ENCODE data around the gene STRIP2. TPM values are rescaled to one million over a fixed set of nuclear protein-coding genes. Genes with fewer than 3 reads are reported as not detected.

STRIP2 gene
- total RNA-seq, 1 experiment from 2014 or later = 6.5 TPM

DNA sequence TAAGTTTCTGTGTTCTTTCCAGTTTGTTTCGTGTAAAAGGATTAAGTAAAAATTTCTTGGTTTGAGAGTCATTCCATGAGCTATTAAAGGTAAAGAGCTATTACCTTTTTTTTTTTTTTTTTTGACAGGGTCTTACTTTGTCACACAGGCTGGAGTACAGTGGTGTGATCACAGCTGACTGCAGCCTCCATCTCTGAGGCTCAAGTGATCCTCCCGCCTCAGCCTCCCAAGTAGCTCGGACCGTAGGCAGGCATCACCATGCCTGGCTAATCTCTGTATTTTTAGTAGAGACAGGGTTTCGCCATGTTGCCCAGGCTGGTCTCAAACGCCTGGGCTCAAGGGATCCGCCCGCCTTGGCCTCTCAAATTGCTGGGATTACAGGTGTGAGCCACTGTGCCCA is 69.5 kb downstream of the STRIP2 start:
- TF ChIP-seq NR2C2 (CRISPR knock-in tag; IDR thresholded peaks at IDR 0.05) (no peak), TEAD4 (CRISPR knock-in tag; IDR thresholded peaks at IDR 0.05) (no peak), PREB (CRISPR knock-in tag; IDR thresholded peaks at IDR 0.05; ENCODE audit: borderline replicate concordance) (no peak), NFE2L1 (CRISPR knock-in tag; IDR thresholded peaks at IDR 0.05) (no peak), ZBTB43 (CRISPR knock-in tag; IDR thresholded peaks at IDR 0.05) (no peak)
- TF ChIP-seq, protein P1, sequence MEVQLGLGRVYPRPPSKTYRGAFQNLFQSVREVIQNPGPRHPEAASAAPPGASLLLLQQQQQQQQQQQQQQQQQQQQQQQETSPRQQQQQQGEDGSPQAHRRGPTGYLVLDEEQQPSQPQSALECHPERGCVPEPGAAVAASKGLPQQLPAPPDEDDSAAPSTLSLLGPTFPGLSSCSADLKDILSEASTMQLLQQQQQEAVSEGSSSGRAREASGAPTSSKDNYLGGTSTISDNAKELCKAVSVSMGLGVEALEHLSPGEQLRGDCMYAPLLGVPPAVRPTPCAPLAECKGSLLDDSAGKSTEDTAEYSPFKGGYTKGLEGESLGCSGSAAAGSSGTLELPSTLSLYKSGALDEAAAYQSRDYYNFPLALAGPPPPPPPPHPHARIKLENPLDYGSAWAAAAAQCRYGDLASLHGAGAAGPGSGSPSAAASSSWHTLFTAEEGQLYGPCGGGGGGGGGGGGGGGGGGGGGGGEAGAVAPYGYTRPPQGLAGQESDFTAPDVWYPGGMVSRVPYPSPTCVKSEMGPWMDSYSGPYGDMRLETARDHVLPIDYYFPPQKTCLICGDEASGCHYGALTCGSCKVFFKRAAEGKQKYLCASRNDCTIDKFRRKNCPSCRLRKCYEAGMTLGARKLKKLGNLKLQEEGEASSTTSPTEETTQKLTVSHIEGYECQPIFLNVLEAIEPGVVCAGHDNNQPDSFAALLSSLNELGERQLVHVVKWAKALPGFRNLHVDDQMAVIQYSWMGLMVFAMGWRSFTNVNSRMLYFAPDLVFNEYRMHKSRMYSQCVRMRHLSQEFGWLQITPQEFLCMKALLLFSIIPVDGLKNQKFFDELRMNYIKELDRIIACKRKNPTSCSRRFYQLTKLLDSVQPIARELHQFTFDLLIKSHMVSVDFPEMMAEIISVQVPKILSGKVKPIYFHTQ (CRISPR knock-in tag; IDR thresholded peaks at IDR 0.05) = no peak
- no peak for DNase-seq (ENCODE audit: low spot score)
- Mint-ChIP-seq H3K36me3 (no peaks in the 10 kb centered on the region), H3K4me1 (peaks cover 5% of the 10 kb centered on the region), H3K27ac (no peak overlapping the region), H3K4me3 (peak overlapping the region; percentile 75), H3K27me3 (ENCODE audit: low read depth) (peaks cover 48% of the 10 kb centered on the region), H3K9me3 (no peaks in the 10 kb centered on the region)
- POLR2A ChIA-PET = interaction anchor here (0.7 kb wide), 1 partner anchor 333 kb away, joined by 7 read pairs; no protein-coding TSS in a partner anchor
- ATAC-seq = no peak
- CTCF ChIA-PET = interaction anchor here (0.6 to 1.4 kb wide), 7 partner anchors 10 to 326 kb away, joined by 3 to 6 read pairs (median 3); no protein-coding TSS in a partner anchor

DNA sequence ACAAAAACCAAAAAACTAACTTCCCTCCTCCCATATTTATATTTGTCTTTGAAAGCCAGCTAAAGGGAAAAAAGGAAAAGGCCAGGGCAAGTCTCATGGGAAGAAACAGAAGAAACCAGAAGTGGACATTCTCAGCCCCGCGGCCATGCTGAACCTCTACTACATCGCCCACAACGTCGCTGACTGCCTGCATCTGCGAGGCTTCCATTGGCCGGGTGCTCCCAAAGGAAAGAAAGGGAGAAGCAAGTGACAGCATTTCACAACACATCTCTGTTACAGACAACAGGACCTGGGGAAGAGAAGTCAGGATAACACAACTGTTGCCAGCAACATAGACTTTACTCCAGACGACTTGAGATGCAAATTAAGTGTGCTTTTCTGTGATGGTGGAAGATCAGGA is 78.0 kb downstream of the STRIP2 start:
- Mint-ChIP-seq H3K4me3 (no peak overlapping the region), H3K9me3 (no peaks in the 10 kb centered on the region), H3K27me3 (ENCODE audit: low read depth) (no peaks in the 10 kb centered on the region), H3K4me1 (peaks cover 20% of the 10 kb centered on the region), H3K27ac (no peak overlapping the region), H3K36me3 (no peaks in the 10 kb centered on the region)
- ChIA-PET POLR2A (no interaction called here), CTCF (no interaction called here)
- ATAC-seq (no peak), DNase-seq (ENCODE audit: low spot score) (no peak)
- no peak for TF ChIP-seq ZNF532 (CRISPR knock-in tag; IDR thresholded peaks at IDR 0.05; ENCODE audit: borderline replicate concordance)
- TF ChIP-seq, protein P2, sequence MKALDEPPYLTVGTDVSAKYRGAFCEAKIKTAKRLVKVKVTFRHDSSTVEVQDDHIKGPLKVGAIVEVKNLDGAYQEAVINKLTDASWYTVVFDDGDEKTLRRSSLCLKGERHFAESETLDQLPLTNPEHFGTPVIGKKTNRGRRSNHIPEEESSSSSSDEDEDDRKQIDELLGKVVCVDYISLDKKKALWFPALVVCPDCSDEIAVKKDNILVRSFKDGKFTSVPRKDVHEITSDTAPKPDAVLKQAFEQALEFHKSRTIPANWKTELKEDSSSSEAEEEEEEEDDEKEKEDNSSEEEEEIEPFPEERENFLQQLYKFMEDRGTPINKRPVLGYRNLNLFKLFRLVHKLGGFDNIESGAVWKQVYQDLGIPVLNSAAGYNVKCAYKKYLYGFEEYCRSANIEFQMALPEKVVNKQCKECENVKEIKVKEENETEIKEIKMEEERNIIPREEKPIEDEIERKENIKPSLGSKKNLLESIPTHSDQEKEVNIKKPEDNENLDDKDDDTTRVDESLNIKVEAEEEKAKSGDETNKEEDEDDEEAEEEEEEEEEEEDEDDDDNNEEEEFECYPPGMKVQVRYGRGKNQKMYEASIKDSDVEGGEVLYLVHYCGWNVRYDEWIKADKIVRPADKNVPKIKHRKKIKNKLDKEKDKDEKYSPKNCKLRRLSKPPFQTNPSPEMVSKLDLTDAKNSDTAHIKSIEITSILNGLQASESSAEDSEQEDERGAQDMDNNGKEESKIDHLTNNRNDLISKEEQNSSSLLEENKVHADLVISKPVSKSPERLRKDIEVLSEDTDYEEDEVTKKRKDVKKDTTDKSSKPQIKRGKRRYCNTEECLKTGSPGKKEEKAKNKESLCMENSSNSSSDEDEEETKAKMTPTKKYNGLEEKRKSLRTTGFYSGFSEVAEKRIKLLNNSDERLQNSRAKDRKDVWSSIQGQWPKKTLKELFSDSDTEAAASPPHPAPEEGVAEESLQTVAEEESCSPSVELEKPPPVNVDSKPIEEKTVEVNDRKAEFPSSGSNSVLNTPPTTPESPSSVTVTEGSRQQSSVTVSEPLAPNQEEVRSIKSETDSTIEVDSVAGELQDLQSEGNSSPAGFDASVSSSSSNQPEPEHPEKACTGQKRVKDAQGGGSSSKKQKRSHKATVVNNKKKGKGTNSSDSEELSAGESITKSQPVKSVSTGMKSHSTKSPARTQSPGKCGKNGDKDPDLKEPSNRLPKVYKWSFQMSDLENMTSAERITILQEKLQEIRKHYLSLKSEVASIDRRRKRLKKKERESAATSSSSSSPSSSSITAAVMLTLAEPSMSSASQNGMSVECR (CRISPR knock-in tag; IDR thresholded peaks at IDR 0.05; ENCODE audit: borderline replicate concordance) = no peak

All from WTC11 (cell line).